ENCODE data around the gene VTI1A. TPM values are rescaled to one million over a fixed set of nuclear protein-coding genes. Genes with fewer than 3 reads are reported as not detected.

The VTI1A gene
- polyA plus RNA-seq, 1 experiment = 20.4 TPM

DNA sequence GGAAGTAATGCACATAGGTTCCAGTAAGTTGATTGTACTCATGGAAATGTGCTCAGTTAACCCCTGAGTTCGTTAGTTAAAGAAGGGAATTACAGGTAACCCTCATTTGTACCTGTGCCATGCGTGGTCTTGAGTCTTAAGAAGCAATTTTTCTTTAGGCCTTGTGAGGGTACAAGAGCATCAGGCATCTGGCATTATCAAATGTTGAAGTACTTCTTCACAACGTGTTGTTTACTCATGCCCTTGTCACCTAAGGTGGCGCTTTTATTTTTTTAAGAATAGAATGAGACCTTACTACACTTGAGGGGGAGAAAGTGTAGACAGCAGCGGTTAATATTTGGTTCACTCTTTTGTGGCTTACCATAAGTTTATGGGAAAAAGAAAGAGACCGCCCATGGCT is 167.1 kb downstream of the VTI1A start:
- ChIA-PET POLR2A (no interaction called here), CTCF (no interaction called here)
- Histone ChIP-seq H3K9me3 (ENCODE audit: control insufficient read depth, insufficient read depth, low read length) (no peaks in the 10 kb centered on the region), H3K4me3 (ENCODE audit: low read depth, low read length) (no peak overlapping the region), H3K27me3 (ENCODE audit: control insufficient read depth, insufficient read depth, low read length) (no peaks in the 10 kb centered on the region), H3K27ac (ENCODE audit: low read depth, low read length) (no peak overlapping the region)
- no peak for DNase-seq (ENCODE audit: low read depth, low spot score)
- TF ChIP-seq, protein P1, sequence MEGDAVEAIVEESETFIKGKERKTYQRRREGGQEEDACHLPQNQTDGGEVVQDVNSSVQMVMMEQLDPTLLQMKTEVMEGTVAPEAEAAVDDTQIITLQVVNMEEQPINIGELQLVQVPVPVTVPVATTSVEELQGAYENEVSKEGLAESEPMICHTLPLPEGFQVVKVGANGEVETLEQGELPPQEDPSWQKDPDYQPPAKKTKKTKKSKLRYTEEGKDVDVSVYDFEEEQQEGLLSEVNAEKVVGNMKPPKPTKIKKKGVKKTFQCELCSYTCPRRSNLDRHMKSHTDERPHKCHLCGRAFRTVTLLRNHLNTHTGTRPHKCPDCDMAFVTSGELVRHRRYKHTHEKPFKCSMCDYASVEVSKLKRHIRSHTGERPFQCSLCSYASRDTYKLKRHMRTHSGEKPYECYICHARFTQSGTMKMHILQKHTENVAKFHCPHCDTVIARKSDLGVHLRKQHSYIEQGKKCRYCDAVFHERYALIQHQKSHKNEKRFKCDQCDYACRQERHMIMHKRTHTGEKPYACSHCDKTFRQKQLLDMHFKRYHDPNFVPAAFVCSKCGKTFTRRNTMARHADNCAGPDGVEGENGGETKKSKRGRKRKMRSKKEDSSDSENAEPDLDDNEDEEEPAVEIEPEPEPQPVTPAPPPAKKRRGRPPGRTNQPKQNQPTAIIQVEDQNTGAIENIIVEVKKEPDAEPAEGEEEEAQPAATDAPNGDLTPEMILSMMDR (IDR thresholded peaks at IDR 0.05; ENCODE audit: low read depth, low read length) = no peak

DNA sequence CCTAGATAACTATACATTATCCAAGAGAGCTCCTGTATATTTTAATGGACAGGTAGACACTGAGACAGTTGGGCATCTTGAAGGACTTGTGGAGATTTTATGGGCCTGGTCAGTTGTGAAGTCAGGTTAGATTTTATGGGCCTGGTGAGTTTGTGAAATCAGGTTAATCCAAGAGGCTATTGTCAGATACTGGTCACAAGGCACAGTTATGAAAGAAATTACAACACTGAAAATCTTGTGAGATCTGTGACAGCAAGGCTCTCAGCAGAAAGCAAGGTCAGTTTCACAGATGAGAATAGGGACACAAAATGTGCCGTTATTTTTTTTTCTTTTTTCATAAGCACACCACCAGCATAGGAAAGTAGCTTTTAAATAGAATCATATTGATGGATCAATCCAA is 167.6 kb downstream of the VTI1A start:
- ChIA-PET POLR2A (no interaction called here), CTCF (no interaction called here)
- no peak for DNase-seq (ENCODE audit: low read depth, low spot score)
- TF ChIP-seq, protein P1 (IDR thresholded peaks at IDR 0.05; ENCODE audit: low read depth, low read length) = no peak
- Histone ChIP-seq H3K27me3 (ENCODE audit: control insufficient read depth, insufficient read depth, low read length) (no peaks in the 10 kb centered on the region), H3K9me3 (ENCODE audit: control insufficient read depth, insufficient read depth, low read length) (no peaks in the 10 kb centered on the region), H3K27ac (ENCODE audit: low read depth, low read length) (no peak overlapping the region), H3K4me3 (ENCODE audit: low read depth, low read length) (no peak overlapping the region)

DNA sequence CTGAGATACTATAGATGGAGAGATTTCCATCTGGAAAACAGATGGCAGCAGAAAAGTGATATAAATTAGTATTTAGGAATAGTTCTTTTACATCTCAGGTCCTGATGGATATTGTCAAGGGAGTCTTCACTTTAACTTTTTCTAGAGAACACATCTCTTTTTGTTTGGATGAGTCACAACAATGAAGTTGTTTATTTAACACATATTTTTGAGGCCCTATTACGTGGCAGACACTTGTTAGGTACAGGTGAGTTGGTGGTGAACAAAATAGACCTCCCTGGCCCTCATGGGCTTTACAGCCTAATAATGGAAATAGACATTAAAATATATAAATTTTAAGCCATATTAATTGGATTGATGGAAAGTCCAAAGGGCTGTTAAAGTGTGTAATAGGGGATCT is 168.3 kb downstream of the VTI1A start:
- no peak for DNase-seq (ENCODE audit: low read depth, low spot score)
- Histone ChIP-seq H3K9me3 (ENCODE audit: control insufficient read depth, insufficient read depth, low read length) (no peaks in the 10 kb centered on the region), H3K27me3 (ENCODE audit: control insufficient read depth, insufficient read depth, low read length) (no peaks in the 10 kb centered on the region), H3K27ac (ENCODE audit: low read depth, low read length) (no peak overlapping the region), H3K4me3 (ENCODE audit: low read depth, low read length) (no peak overlapping the region)
- TF ChIP-seq, protein P1 (IDR thresholded peaks at IDR 0.05; ENCODE audit: low read depth, low read length) = no peak
- POLR2A ChIA-PET = no interaction called here
- CTCF ChIA-PET = no interaction called here

DNA sequence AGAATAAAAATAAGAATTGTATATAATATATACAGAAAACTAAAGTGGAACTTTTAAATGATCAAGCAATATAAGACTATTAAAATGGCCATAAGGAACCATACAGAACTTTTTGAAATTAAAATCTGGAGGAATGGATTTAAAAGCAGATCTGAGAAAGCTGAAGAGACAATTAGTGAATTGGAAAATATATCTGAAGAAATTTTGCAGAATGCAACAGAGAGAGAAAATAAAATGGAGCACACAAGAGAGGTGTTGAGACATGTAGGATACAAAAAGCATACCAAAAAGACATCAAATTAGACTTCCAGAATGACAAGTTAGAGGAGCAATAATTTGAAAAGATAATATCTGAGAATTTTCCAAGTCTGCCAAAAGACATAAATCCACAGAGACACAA is 169.6 kb downstream of the VTI1A start:
- no peak overlapping the region for H3K27ac ChIP-seq (ENCODE audit: low read depth, low read length)
- ChIA-PET CTCF (interaction anchor here (0.6 to 0.7 kb wide), 2 partner anchors 110 to 163 kb away, joined by 3 read pairs; no protein-coding TSS in a partner anchor), POLR2A (no interaction called here)
- TF ChIP-seq, protein P1 (IDR thresholded peaks at IDR 0.05; ENCODE audit: low read depth, low read length) = no peak
- DNase-seq (ENCODE audit: low read depth, low spot score) = no peak
- no peak overlapping the region for H3K4me3 ChIP-seq (ENCODE audit: low read depth, low read length)
- no peaks in the 10 kb centered on the region for H3K27me3 ChIP-seq (ENCODE audit: control insufficient read depth, insufficient read depth, low read length)
- no peaks in the 10 kb centered on the region for H3K9me3 ChIP-seq (ENCODE audit: control insufficient read depth, insufficient read depth, low read length)

DNA sequence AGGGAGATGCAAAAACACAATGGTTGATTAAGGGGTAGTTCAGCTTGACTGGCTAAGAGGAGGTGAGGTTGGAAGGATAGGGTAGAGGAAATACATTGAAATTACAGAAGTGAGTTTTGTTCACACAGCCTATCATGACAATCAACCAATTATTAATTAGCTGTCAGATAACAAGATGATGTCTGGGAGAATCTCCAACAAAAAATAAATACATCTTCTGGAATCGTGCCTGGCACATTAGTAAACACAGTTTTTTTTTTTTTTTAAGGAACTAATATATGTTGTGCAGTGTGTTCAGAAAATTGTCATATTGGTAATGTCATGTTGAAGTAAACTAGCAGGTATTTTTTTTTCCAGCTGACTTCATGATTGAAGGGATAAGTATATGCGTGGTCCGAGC is 171.8 kb downstream of the VTI1A start:
- ChIA-PET POLR2A (no interaction called here), CTCF (interaction anchor here (1.1 kb wide), 1 partner anchor 766 kb away, joined by 3 read pairs; no protein-coding TSS in a partner anchor)
- no peaks in the 10 kb centered on the region for H3K9me3 ChIP-seq (ENCODE audit: control insufficient read depth, insufficient read depth, low read length)
- no peak for DNase-seq (ENCODE audit: low read depth, low spot score)
- no peaks in the 10 kb centered on the region for H3K27me3 ChIP-seq (ENCODE audit: control insufficient read depth, insufficient read depth, low read length)
- H3K4me3 ChIP-seq (ENCODE audit: low read depth, low read length) = no peak overlapping the region
- H3K27ac ChIP-seq (ENCODE audit: low read depth, low read length) = no peak overlapping the region
- TF ChIP-seq, protein P1 (IDR thresholded peaks at IDR 0.05; ENCODE audit: low read depth, low read length) = no peak
